ENCODE measurements around the gene FBXL15. TPM values are rescaled to one million over a fixed set of nuclear protein-coding genes. Genes with fewer than 3 reads are reported as not detected.

The FBXL15 gene
- total and polyA plus RNA-seq, 2 of the 13 experiments (the other 11 are each of a cell fraction or from before 2014, with no cell fraction given), result 4.3 to 8.3 TPM

DNA sequence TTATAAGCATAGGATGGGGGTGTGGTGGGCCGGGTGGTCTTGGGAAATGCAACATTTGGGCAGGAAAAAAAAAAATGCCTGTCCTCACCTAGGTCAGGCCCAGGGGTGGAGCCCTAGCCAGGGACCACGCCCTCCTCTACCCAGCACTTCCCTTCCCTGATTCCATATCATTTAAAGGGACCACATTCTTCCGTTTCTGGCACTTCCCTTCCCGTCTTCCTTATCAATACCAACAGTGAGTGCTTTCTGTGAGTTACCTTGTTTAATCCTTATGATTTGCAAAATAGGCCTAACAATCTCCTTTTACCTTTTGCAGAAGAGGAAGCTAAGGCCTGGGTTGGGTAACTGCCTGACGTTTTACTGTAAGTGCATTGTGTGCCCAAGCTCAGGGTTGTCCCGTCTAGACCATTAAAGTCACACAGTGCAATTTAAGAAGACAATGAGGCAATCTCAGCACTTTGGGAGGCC, 47.4 kb downstream of the FBXL15 start (continued):
- TF ChIP-seq SP140L (CRISPR knock-in tag; IDR thresholded peaks at IDR 0.05; ENCODE audit: borderline replicate concordance), result no peak
- no peak for TF ChIP-seq PREB (CRISPR knock-in tag; IDR thresholded peaks at IDR 0.05)
- TF ChIP-seq RBFOX2 (IDR thresholded peaks at IDR 0.05; ENCODE audit: low read depth, low read length), result no peak
- no peak for TF ChIP-seq ZNF512B (CRISPR knock-in tag; IDR thresholded peaks at IDR 0.05; ENCODE audit: borderline replicate concordance)
- no peak for TF ChIP-seq IKZF5 (CRISPR knock-in tag; IDR thresholded peaks at IDR 0.05)
- no peak for TF ChIP-seq FOXJ3 (CRISPR knock-in tag; IDR thresholded peaks at IDR 0.05; ENCODE audit: borderline replicate concordance)
- TF ChIP-seq ZNF607 (CRISPR knock-in tag; IDR thresholded peaks at IDR 0.05; ENCODE audit: borderline replicate concordance), result no peak

DNA sequence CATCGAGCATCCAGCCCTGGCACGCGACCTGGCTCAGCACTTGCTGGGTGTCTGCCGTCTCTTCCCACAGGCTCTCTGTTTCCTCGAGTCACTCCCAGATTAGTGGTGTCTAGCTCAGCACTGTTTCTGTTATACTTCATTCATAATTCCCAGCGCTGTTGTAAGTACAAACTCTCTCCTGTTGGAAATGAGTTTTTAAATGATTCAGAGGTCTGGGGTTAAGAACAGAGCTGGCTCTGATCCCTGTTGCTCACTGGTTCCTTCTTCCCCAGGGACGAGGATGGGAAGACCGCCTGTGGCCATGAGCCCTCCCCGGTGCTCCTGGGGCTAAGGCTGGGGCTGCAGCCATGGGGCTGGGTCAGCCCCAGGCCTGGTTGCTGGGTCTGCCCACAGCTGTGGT, 48.0 kb downstream of the FBXL15 start:
- H2AFZ ChIP-seq (ENCODE audit: low read length), result no peak overlapping the region
- no TSS peak for BruUV-seq (replicated peaks)
- H3K27ac ChIP-seq (ENCODE audit: extremely low read length, insufficient read depth, low read length), result no peak overlapping the region
- H3K9me3 ChIP-seq (ENCODE audit: low read length), result no peaks in the 10 kb centered on the region
- H3K4me3 ChIP-seq (replicated peaks in 1 of 3; ENCODE audit: insufficient read depth in 1 of 3, low read depth in 2 of 3, low read length in 3 of 3), result no peak overlapping the region
- WGBS (ENCODE audit: low lambda C conversion rate), result 95% methylated on average over 9 of the region's 9 CpGs
- FAIRE-seq, result no peak
- no peaks in the 10 kb centered on the region for H4K20me1 ChIP-seq (ENCODE audit: insufficient read depth, low read length)
- in situ Hi-C loops (cut with HindIII; ENCODE audit: extremely low pct_ligation_motif_present, low pct_unique_long_range_greater_than_20kb) (no loop called here), intact Hi-C loops (cut with micrococcal nuclease; ENCODE audit: unreplicated experiment) (no loop called here)
- ChIA-PET POLR2A (no interaction called here), CTCF (ENCODE audit: low intra/inter-chr PET ratio, low total read pairs) (no interaction called here)
- no peaks in the 10 kb centered on the region for H3K79me2 ChIP-seq (ENCODE audit: insufficient read depth, low read length)
- no peaks in the 10 kb centered on the region for H3K36me3 ChIP-seq (replicated peaks in 1 of 2; ENCODE audit: control insufficient read depth in 1 of 2, insufficient read depth in 2 of 2, low read length in 2 of 2)
- no peak for ATAC-seq
- peaks cover 7% of the 10 kb centered on the region for H3K4me1 ChIP-seq (ENCODE audit: insufficient read depth, low read length)
- no peaks in the 10 kb centered on the region for H3K27me3 ChIP-seq (ENCODE audit: control insufficient read depth in 1 of 2, insufficient read depth in 2 of 2, low read length in 2 of 2)
- no peak overlapping the region for H3K4me2 ChIP-seq (ENCODE audit: low read depth, low read length)
- H3K9ac ChIP-seq (ENCODE audit: insufficient read depth, low read depth, low read length), result no peak overlapping the region
- DNase-seq (ENCODE audit: low spot score), result no peak
- TF ChIP-seq KDM2A (CRISPR knock-in tag; IDR thresholded peaks at IDR 0.05; ENCODE audit: borderline replicate concordance, low read depth) (no peak), FLYWCH1 (CRISPR knock-in tag; IDR thresholded peaks at IDR 0.05) (no peak), ZNF224 (CRISPR knock-in tag; IDR thresholded peaks at IDR 0.05) (no peak), RFXANK (CRISPR knock-in tag; IDR thresholded peaks at IDR 0.05) (no peak), SP140L (CRISPR knock-in tag; IDR thresholded peaks at IDR 0.05; ENCODE audit: borderline replicate concordance) (no peak)
- TF ChIP-seq, protein P1, sequence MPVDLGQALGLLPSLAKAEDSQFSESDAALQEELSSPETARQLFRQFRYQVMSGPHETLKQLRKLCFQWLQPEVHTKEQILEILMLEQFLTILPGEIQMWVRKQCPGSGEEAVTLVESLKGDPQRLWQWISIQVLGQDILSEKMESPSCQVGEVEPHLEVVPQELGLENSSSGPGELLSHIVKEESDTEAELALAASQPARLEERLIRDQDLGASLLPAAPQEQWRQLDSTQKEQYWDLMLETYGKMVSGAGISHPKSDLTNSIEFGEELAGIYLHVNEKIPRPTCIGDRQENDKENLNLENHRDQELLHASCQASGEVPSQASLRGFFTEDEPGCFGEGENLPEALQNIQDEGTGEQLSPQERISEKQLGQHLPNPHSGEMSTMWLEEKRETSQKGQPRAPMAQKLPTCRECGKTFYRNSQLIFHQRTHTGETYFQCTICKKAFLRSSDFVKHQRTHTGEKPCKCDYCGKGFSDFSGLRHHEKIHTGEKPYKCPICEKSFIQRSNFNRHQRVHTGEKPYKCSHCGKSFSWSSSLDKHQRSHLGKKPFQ (CRISPR knock-in tag; IDR thresholded peaks at IDR 0.05; ENCODE audit: insufficient replicate concordance), result no peak

All from HepG2 (cell line).